CD14-positive monocyte (primary cell): ENCODE data around the gene SIGLEC14. TPM values are rescaled to one million over a fixed set of nuclear protein-coding genes. Genes with fewer than 3 reads are reported as not detected.
A peak's percentile ranks its signal among the peaks of the same experiment; 100 is the strongest.

Experiments
- DNase-seq, 3 donors: peaks; one replicate each; pipeline ENCODE4 v3.0.0-alpha.2; 2011 to 2022
- H2AFZ ChIP-seq: 2 replicates; pipeline ENCODE4 v1.6.0; 2012; ENCODE audit warnings: mild to moderate bottlenecking, low read depth, low read length, inconsistent platforms; ENCODE audit not compliant: insufficient read depth, poor library complexity, severe bottlenecking
- H3K27ac ChIP-seq, 2 donors: 1 replicate in 1 of 2; 2 replicates in 1 of 2; pipeline ENCODE4 v1.5.1; 2012 to 2013; ENCODE audit warnings: low read length in 2 of 2, control low read depth in 1 of 2, inconsistent platforms in 1 of 2, low read depth in 1 of 2, mild to moderate bottlenecking in 1 of 2
- H3K27me3 ChIP-seq, 2 donors: one replicate each; pipeline versions ENCODE4 v1.6.0 to v1.6.1; 2011 to 2013; ENCODE audit warnings: low read length in 2 of 2; ENCODE audit not compliant: control insufficient read depth in 2 of 2, insufficient read depth in 2 of 2
- H3K36me3 ChIP-seq, 2 donors: replicated peaks in 1 of 2; 1 replicate in 1 of 2; 2 replicates in 1 of 2; pipeline versions ENCODE4 v1.5.1 to v1.6.1; 2012 to 2013; ENCODE audit warnings: low read length in 2 of 2, control low read depth in 1 of 2, inconsistent platforms in 1 of 2, mild to moderate bottlenecking in 1 of 2; ENCODE audit not compliant: insufficient read depth in 2 of 2, control insufficient read depth in 1 of 2
- H3K4me1 ChIP-seq, 2 donors: 1 replicate in 1 of 2; 2 replicates in 1 of 2; pipeline versions ENCODE4 v1.5.1 to v1.6.1; 2012 to 2013; ENCODE audit warnings: low read length in 2 of 2, control low read depth in 1 of 2, inconsistent platforms in 1 of 2, mild to moderate bottlenecking in 1 of 2, moderate library complexity in 1 of 2; ENCODE audit not compliant: insufficient read depth in 2 of 2, control insufficient read depth in 1 of 2
- H3K4me2 ChIP-seq: replicated peaks from 2 replicates; pipeline ENCODE3; 2012; ENCODE audit warnings: low read length, moderate library complexity, mild to moderate bottlenecking; ENCODE audit not compliant: poor library complexity, severe bottlenecking; ENCODE audit errors: extremely low read depth
- H3K4me3 ChIP-seq, 3 experiments: fragments of 200-600 bp in 1 of 3; sonication (generic) in 1 of 3; replicated peaks in 1 of 3; 1 replicate in 2 of 3; 2 replicates in 1 of 3; pipeline ENCODE4 v1.5.1; 2011 to 2013; ENCODE audit warnings: low read length in 3 of 3, mild to moderate bottlenecking in 3 of 3, control low read depth in 2 of 3, low read depth in 2 of 3, inconsistent platforms in 1 of 3, moderate library complexity in 1 of 3
- H3K79me2 ChIP-seq: 2 replicates; pipeline ENCODE4 v1.6.0; 2012; ENCODE audit warnings: mild to moderate bottlenecking, control low read depth, inconsistent platforms, low read length, moderate library complexity; ENCODE audit not compliant: insufficient read depth
- H3K9ac ChIP-seq: 2 replicates; pipeline ENCODE4 v1.6.0; 2017; ENCODE audit warnings: low read length, mild to moderate bottlenecking; ENCODE audit not compliant: insufficient read depth, poor library complexity, severe bottlenecking
- H3K9me3 ChIP-seq, 2 donors: replicated peaks in 1 of 2; 1 replicate in 1 of 2; 2 replicates in 1 of 2; pipeline versions ENCODE4 v1.5.1 to v1.6.1; 2012 to 2013; ENCODE audit warnings: low read length in 2 of 2, control low read depth in 1 of 2; ENCODE audit not compliant: control insufficient read depth in 1 of 2, insufficient read depth in 1 of 2
- H4K20me1 ChIP-seq: 2 replicates; pipeline ENCODE4 v1.6.0; 2012; ENCODE audit warnings: mild to moderate bottlenecking, low read length, control low read depth, moderate library complexity; ENCODE audit not compliant: insufficient read depth
- H3K27ac Mint-ChIP-seq, 7 donors: one replicate each; pipeline ENCODE4 v1.8.0; 2020; ENCODE audit warnings: mild to moderate bottlenecking in 7 of 7, mixed read lengths in 7 of 7, moderate library complexity in 6 of 7, inconsistent platforms in 2 of 7
- H3K27me3 Mint-ChIP-seq, 3 donors: one replicate each; pipeline ENCODE4 v1.8.0; 2021 to 2022; ENCODE audit warnings: low read depth in 3 of 3, mild to moderate bottlenecking in 3 of 3, mixed read lengths in 3 of 3, moderate library complexity in 3 of 3, inconsistent platforms in 1 of 3
- H3K36me3 Mint-ChIP-seq, 2 donors: one replicate each; pipeline ENCODE4 v1.8.0; 2020; ENCODE audit warnings: mixed read lengths in 2 of 2, inconsistent platforms in 1 of 2, mild to moderate bottlenecking in 1 of 2
- H3K4me1 Mint-ChIP-seq: one replicate; pipeline ENCODE4 v1.8.0; 2020; ENCODE audit warnings: mild to moderate bottlenecking, mixed read lengths
- H3K4me3 Mint-ChIP-seq, 2 donors: one replicate each; pipeline ENCODE4 v1.8.0; 2020; ENCODE audit warnings: mild to moderate bottlenecking in 2 of 2, mixed read lengths in 2 of 2, moderate library complexity in 1 of 2
- H3K9me3 Mint-ChIP-seq, 7 donors: one replicate each; pipeline ENCODE4 v1.8.0; 2020 to 2022; ENCODE audit warnings: mixed read lengths in 7 of 7, mild to moderate bottlenecking in 6 of 7, moderate library complexity in 6 of 7, inconsistent platforms in 2 of 7
- WGBS: methylation state at CpG from one replicate; pipeline ENCODE4 v1.1.5; 2013; ENCODE audit warnings: missing lambda C conversion rate; ENCODE audit not compliant: insufficient coverage; 5-methylcytosine and 5-hydroxymethylcytosine counted together
- intact Hi-C, 2 donors: fragments of 100-400 bp; cut with micrococcal nuclease; formaldehyde crosslinking; loops; one replicate each; pipeline versions ENCODE4 v1.15.0 to v1.15.1; 2023
- polyA plus RNA-seq, 3 donors: library from polyadenylated mRNA; depleted of rRNA in 1 of 3; unstranded in 2 of 3; stranded (reverse) in 1 of 3; fragments of 300-500 nt in 2 of 3; fragments of >200 nt in 1 of 3; fragmentation: Illumina TruSeq in 2 of 3; gene quantifications; 1 replicate in 2 of 3; 2 replicates in 1 of 3; pipeline ENCODE4 v1.2.3, GENCODE V29; 2012 to 2021
- TF ChIP-seq, protein P1 (sequence below): fragments of 200-600 bp; IDR thresholded peaks from one replicate; pipeline ENCODE4 v1.8.0; 2022; ENCODE audit warnings: antibody characterized with exemption, mild to moderate bottlenecking

SIGLEC14 gene
- polyA plus RNA-seq, 3 donors, result 63.5 to 129 (median 95.0) TPM

DNA sequence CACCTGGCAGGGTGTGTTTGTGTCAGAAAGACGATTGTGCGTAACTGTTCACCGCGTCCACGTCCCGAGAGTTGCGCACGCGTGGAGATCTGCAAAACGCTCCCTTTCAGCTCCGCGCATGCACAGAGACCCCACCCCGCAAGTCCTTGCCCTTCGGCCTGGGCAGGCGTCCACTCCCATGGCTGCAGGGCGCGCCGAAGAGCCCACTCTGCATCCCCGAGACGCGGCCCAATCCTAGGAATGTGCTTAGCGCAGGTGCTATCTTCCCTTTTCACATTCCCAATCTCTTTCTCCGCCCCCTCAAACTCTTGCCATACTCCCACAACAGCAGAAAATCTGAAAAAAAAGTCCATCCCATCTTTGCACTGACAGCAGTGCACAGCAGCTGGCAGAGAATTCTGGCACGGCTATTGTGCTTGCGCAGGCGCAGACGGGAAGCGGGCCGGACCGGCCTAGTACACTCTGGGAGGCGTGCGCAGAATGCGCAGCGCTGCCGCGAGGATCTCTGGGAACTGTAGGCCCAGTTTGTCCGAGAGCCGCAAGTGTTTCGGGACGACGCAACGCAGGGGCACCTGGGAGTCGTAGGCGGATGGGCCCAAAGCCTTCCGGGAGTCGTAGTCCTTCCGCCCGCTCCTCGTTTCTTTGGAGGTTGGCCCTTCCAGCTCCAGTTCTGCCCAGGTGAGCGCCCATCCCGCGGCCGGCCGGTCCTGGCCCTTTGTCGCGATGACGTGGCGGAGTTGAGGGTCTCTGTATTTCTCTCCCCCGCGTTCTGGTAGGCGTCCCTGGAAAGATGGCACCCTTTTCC is 52.5 kb downstream of the SIGLEC14 start:
- Mint-ChIP-seq H3K4me1 (peaks cover 29% of the 10 kb centered on the region), H3K27ac (peak overlapping the region; percentile 66 to 88 (median 81)), H3K36me3 (no peaks in the 10 kb centered on the region), H3K9me3 (peaks cover 0 to 9% (median 6%) of the 10 kb centered on the region in 7 donors), H3K4me3 (peak overlapping the region; percentile 84 to 99), H3K27me3 (peaks cover under 1 to 19% (median 10%) of the 10 kb centered on the region in 3 donors)
- peak overlapping the region; percentile 96 for H2AFZ ChIP-seq
- peak; percentile 95 to 99 (median 96) for DNase-seq
- peaks cover 0 to 4% of the 10 kb centered on the region in 2 donors for H3K27me3 ChIP-seq
- H3K4me1 ChIP-seq, result peaks cover 23 to 28% of the 10 kb centered on the region in 2 donors
- H4K20me1 ChIP-seq, result no peaks in the 10 kb centered on the region
- H3K79me2 ChIP-seq, result no peaks in the 10 kb centered on the region
- H3K4me3 ChIP-seq, result peak overlapping the region; percentile 67 to 93 (median 67)
- peak overlapping the region; percentile 56 for H3K9ac ChIP-seq
- H3K4me2 ChIP-seq, result peak overlapping the region; percentile 97
- H3K27ac ChIP-seq, result peak overlapping the region; percentile 3 to 45
- H3K36me3 ChIP-seq, result no peaks in the 10 kb centered on the region
- intact Hi-C loops, result loop anchor here (10.0 kb wide), 1 partner anchor 489 kb away; the partner anchor contains the start of gene CTU1 (in 2 of the 2)
- 1% methylated on average over 61 of the region's 61 CpGs for WGBS
- H3K9me3 ChIP-seq, result peaks cover 5 to 7% of the 10 kb centered on the region in 2 donors
- TF ChIP-seq, protein P1, sequence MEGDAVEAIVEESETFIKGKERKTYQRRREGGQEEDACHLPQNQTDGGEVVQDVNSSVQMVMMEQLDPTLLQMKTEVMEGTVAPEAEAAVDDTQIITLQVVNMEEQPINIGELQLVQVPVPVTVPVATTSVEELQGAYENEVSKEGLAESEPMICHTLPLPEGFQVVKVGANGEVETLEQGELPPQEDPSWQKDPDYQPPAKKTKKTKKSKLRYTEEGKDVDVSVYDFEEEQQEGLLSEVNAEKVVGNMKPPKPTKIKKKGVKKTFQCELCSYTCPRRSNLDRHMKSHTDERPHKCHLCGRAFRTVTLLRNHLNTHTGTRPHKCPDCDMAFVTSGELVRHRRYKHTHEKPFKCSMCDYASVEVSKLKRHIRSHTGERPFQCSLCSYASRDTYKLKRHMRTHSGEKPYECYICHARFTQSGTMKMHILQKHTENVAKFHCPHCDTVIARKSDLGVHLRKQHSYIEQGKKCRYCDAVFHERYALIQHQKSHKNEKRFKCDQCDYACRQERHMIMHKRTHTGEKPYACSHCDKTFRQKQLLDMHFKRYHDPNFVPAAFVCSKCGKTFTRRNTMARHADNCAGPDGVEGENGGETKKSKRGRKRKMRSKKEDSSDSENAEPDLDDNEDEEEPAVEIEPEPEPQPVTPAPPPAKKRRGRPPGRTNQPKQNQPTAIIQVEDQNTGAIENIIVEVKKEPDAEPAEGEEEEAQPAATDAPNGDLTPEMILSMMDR, result no peak

DNA sequence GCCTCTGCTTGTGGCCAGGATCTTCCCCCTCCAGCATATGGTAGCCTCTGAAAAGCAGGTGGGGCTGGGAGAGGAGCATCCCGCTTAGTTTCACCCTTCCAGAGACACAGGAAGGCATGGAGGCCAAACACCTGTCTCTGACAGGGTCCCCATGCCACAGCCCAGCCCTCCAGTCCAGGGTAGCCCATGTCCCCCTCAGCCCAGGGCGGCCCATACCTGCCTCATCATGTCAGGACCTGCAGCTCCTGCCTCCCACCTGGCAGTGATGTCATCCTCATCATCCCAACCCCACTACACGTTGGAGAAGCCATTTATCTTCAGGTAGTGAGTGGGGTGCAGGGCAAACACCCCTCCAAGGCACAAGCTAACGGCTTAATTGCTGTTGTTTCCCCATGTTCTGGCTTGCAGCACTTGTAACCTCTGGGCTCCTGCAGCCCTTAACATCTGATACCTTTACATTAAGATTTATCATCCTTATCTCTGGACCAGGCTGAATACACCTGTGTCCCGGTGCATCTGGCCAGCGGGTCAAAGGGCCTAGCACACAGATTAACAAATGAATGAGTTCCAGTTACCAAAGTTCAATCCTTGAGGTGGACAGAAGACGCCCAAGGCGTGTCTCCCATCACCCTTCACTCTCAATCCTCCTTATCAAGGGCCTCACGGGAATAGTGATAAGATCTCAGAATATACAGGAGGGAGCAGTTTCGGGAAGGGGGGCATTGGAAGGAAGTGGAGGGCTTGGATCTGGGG is 53.3 kb downstream of the SIGLEC14 start:
- TF ChIP-seq, protein P1, result no peak
- Histone ChIP-seq H3K27me3 (no peaks in the 10 kb centered on the region), H3K36me3 (peaks cover 0 to 1% of the 10 kb centered on the region in 2 donors), H4K20me1 (no peaks in the 10 kb centered on the region), H3K4me1 (peaks cover 23 to 28% of the 10 kb centered on the region in 2 donors), H3K27ac (no peak overlapping the region), H3K9me3 (peaks cover 0 to 1% of the 10 kb centered on the region in 2 donors), H3K4me2 (peak overlapping the region; percentile 97), H2AFZ (peak overlapping the region; percentile 96), H3K9ac (peak overlapping the region; percentile 56), H3K79me2 (no peaks in the 10 kb centered on the region), H3K4me3 (peak overlapping the region; percentile 67 to 93 (median 67))
- no peak for DNase-seq
- Mint-ChIP-seq H3K36me3 (no peaks in the 10 kb centered on the region), H3K9me3 (peaks cover 0 to 3% (median 0%) of the 10 kb centered on the region in 7 donors), H3K27ac (peak overlapping the region in 1 of 7 donors; percentile 35), H3K4me3 (peak overlapping the region; percentile 84 to 99), H3K27me3 (peaks cover 0 to 19% (median 5%) of the 10 kb centered on the region in 3 donors), H3K4me1 (peaks cover 29% of the 10 kb centered on the region)
- intact Hi-C loops, result loop anchor here (10.0 kb wide), 1 partner anchor 489 kb away; the partner anchor contains the start of gene CTU1 (in 2 of the 2)
- 69% methylated on average over 6 of the region's 10 CpGs for WGBS
